HG02763 (cell line): ENCODE measurements around the gene CAP1.
"Not testable (repeated sequence)": the region's sequence is repeated elsewhere in the genome, so short reads cannot be mapped to it uniquely, and the experiment has no call there.

Source experiments
- ATAC-seq: cut with Tn5 transposase; IDR thresholded peaks from one replicate; pipeline ENCODE4 v1.9.1; 2021; ENCODE audit warnings: mild to moderate bottlenecking, moderate library complexity; ENCODE audit not compliant: unreplicated experiment

The CAP1 gene

GRCh38 chr1:40058097-40058452 is 17.5 kb downstream of the CAP1 start:
- no peak for ATAC-seq

GRCh38 chr1:40058453-40059337 is 18.2 kb downstream of the CAP1 start:
- no peak for ATAC-seq

GRCh38 chr1:40059338-40059959 is 18.9 kb downstream of the CAP1 start:
- no peak for ATAC-seq

- no peak for ATAC-seq
Observed at GRCh38 chr1:40059960-40060750, 19.6 kb downstream of the CAP1 start.

GRCh38 chr1:40064797-40065499 is 24.4 kb downstream of the CAP1 start:
- no peak for ATAC-seq

GRCh38 chr1:40067023-40067422 is 26.5 kb downstream of the CAP1 start:
- ATAC-seq, result no peak

- no peak for ATAC-seq
Observed at GRCh38 chr1:40067851-40068250, 27.3 kb downstream of the CAP1 start.

- ATAC-seq, result no peak
Observed at GRCh38 chr1:40072142-40072541, 31.6 kb downstream of the CAP1 start.

- ATAC-seq, result no peak
Observed at GRCh38 chr1:40073062-40073461, 32.5 kb downstream of the CAP1 start.

GRCh38 chr1:40075266-40075665 is 34.7 kb downstream of the CAP1 start:
- no peak for ATAC-seq

GRCh38 chr1:40076895-40077312 is 36.4 kb downstream of the CAP1 start:
- no peak for ATAC-seq

GRCh38 chr1:40078512-40079333 is 38.2 kb downstream of the CAP1 start:
- ATAC-seq, result no peak

GRCh38 chr1:40079774-40080400 is 39.4 kb downstream of the CAP1 start:
- ATAC-seq, result no peak

GRCh38 chr1:40081871-40082270 is 41.3 kb downstream of the CAP1 start:
- ATAC-seq, result no peak

- not testable (repeated sequence) for ATAC-seq
Observed at GRCh38 chr1:40084750-40085149, 44.2 kb downstream of the CAP1 start.

- no peak for ATAC-seq
Observed at GRCh38 chr1:40090652-40091355, 50.3 kb downstream of the CAP1 start.

GRCh38 chr1:40092241-40092640 is 51.7 kb downstream of the CAP1 start:
- no peak for ATAC-seq

- ATAC-seq, result no peak
Observed at GRCh38 chr1:40092706-40093639, 52.4 kb downstream of the CAP1 start.
